Right forelimb (tissue), 1 donor: ENCODE results near the gene MTFP1.
"Not testable (repeated sequence)": the region's sequence is repeated elsewhere in the genome, so short reads cannot be mapped to it uniquely, and the experiment has no call there.

Source experiments
- DNase-seq: peaks from one replicate; pipeline ENCODE4 v3.0.0-alpha.2; 2018

The MTFP1 gene

GRCh38 chr22:30425616-30426387 lies at the start of gene MTFP1:
MTFP1 (plus strand) TSS chr22:30425768; CDS start chr22:30425880, 112 bp downstream.
- DNase-seq, result peak; percentile 78

- no peak for DNase-seq
Observed at GRCh38 chr22:30380011-30380410, 45.6 kb upstream of the MTFP1 start.

- no peak for DNase-seq
Observed at GRCh38 chr22:30381264-30381663, 44.3 kb upstream of the MTFP1 start.

- DNase-seq, result no peak
Observed at GRCh38 chr22:30382340-30382739, 43.2 kb upstream of the MTFP1 start.

GRCh38 chr22:30383061-30383460 lies 42.5 kb upstream of the MTFP1 start:
- no peak for DNase-seq

- DNase-seq, result no peak
Observed at GRCh38 chr22:30385942-30386341, 39.6 kb upstream of the MTFP1 start.

- no peak for DNase-seq
Observed at GRCh38 chr22:30386608-30386959, 39.0 kb upstream of the MTFP1 start.

- DNase-seq, result peak; percentile 92
Observed at GRCh38 chr22:30386960-30387827, 38.4 kb upstream of the MTFP1 start, which contains the start of gene RNF215. RNF215 (minus strand) TSS chr22:30387411; CDS start chr22:30387313, 98 bp downstream.

GRCh38 chr22:30390974-30391691 lies 34.4 kb upstream of the MTFP1 start:
- DNase-seq, result no peak

GRCh38 chr22:30392661-30393321 lies 32.8 kb upstream of the MTFP1 start:
- DNase-seq, result no peak

- DNase-seq, result no peak
Observed at GRCh38 chr22:30393322-30393680, 32.3 kb upstream of the MTFP1 start.

- no peak for DNase-seq
Observed at GRCh38 chr22:30393885-30394284, 31.7 kb upstream of the MTFP1 start.

GRCh38 chr22:30396871-30397655 lies 28.5 kb upstream of the MTFP1 start, which contains the start of gene SEC14L2:
SEC14L2 (plus strand) TSS chr22:30397018; CDS start chr22:30397117, 99 bp downstream.
- peak; percentile 74 for DNase-seq

- no peak for DNase-seq
Observed at GRCh38 chr22:30397656-30398635, 27.6 kb upstream of the MTFP1 start.

GRCh38 chr22:30398685-30399680 lies 26.6 kb upstream of the MTFP1 start:
- no peak for DNase-seq

GRCh38 chr22:30399718-30400117 lies 25.9 kb upstream of the MTFP1 start:
- no peak for DNase-seq

- no peak for DNase-seq
Observed at GRCh38 chr22:30400159-30400558, 25.4 kb upstream of the MTFP1 start.

GRCh38 chr22:30401024-30401423 lies 24.5 kb upstream of the MTFP1 start:
- not testable (repeated sequence) for DNase-seq
